Measurements from ENCODE around the gene ZNF593.

DNA sequence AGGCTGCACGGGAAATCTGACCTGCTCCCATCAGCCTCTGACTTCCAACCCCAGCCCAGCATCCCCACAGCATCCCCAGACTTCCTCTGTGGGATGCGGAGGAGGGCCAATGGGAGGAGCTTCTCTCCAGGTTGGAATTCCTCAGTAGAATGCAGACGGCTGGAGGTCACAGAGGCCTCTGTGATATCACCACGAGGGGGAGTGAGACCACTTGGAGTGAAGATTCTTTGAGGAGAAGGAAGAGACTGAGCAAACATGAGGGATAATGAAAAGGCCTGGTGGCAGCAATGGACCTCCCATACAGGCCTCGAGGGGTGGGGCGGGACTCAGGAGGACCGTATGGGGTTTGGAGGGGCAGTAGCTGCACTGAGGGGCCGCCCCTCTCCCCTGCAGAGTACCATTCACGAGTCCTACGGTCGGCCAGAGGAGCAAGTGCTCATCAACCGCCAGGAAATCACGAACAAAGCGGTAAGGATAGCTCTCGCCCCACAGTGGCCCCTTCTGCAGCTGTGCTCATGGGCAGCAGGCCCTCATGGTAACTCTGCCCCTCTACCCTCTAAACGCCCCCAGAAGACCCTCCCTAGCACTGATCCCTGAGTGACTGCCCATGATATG is 20.8 kb downstream of the ZNF593 start, which contains the start of gene CATSPER4:
- TF ChIP-seq EZH2 (IDR thresholded peaks at IDR 0.05; ENCODE audit: borderline replicate concordance, low read depth, low read length, poor library complexity, severe bottlenecking) (no peak), CTCF (conservative IDR thresholded peaks at IDR 0.05; ENCODE audit: low read depth, low read length) (peak; percentile 31)

Measured in A673 (cell line).